Activated naive CD8-positive, alpha-beta T cell treated with anti-CD3 and anti-CD28 coated beads, Interleukin-2, amount 50 U/mL, for 24 hours (primary cell): ENCODE results near the gene MGST2.
"Not testable (repeated sequence)": the region's sequence is repeated elsewhere in the genome, so short reads cannot be mapped to it uniquely, and the experiment has no call there.

Source experiments
- ATAC-seq: fragments of 150-1000 bp; cut with Tn5 transposase; one replicate; pipeline ENCODE4 v1.10.0; 2021
- DNase-seq: peaks from one replicate; pipeline ENCODE4 v3.0.0; 2021
- H3K27ac Mint-ChIP-seq: one replicate; pipeline ENCODE4 v1.8.0; 2021; ENCODE audit warnings: mild to moderate bottlenecking, mixed read lengths
- H3K27me3 Mint-ChIP-seq: one replicate; pipeline ENCODE4 v1.8.0; 2021; ENCODE audit warnings: mixed read lengths
- H3K36me3 Mint-ChIP-seq: one replicate; pipeline ENCODE4 v1.8.0; 2021; ENCODE audit warnings: low read depth, mixed read lengths
- H3K4me1 Mint-ChIP-seq: one replicate; pipeline ENCODE4 v1.8.0; 2021; ENCODE audit warnings: mixed read lengths
- H3K4me3 Mint-ChIP-seq: one replicate; pipeline ENCODE4 v1.8.0; 2021; ENCODE audit warnings: mild to moderate bottlenecking, moderate library complexity, mixed read lengths
- H3K9me3 Mint-ChIP-seq: one replicate; pipeline ENCODE4 v1.8.0; 2021; ENCODE audit warnings: mixed read lengths

MGST2 gene

GRCh38 chr4:139694522-139695107, 29.0 kb downstream of the MGST2 start:
- H3K36me3 Mint-ChIP-seq = peaks cover 1% of the 10 kb centered on the region
- H3K27ac Mint-ChIP-seq = no peak overlapping the region
- no peak for ATAC-seq
- H3K9me3 Mint-ChIP-seq = peaks cover 4% of the 10 kb centered on the region
- H3K27me3 Mint-ChIP-seq = no peaks in the 10 kb centered on the region
- DNase-seq = no peak
- no peaks in the 10 kb centered on the region for H3K4me1 Mint-ChIP-seq
- no peak overlapping the region for H3K4me3 Mint-ChIP-seq

- ATAC-seq = no peak
- no peak for DNase-seq
- no peaks in the 10 kb centered on the region for H3K4me1 Mint-ChIP-seq
- H3K27ac Mint-ChIP-seq = no peak overlapping the region
- H3K27me3 Mint-ChIP-seq = no peaks in the 10 kb centered on the region
- no peak overlapping the region for H3K4me3 Mint-ChIP-seq
- H3K9me3 Mint-ChIP-seq = peaks cover 4% of the 10 kb centered on the region
- H3K36me3 Mint-ChIP-seq = peaks cover 1% of the 10 kb centered on the region
Measured at GRCh38 chr4:139696491-139696890, 30.9 kb downstream of the MGST2 start.

GRCh38 chr4:139698167-139698925, 32.7 kb downstream of the MGST2 start:
- not testable (repeated sequence) for H3K4me1 Mint-ChIP-seq, H3K4me3 Mint-ChIP-seq, H3K27ac Mint-ChIP-seq, H3K9me3 Mint-ChIP-seq, H3K36me3 Mint-ChIP-seq, H3K27me3 Mint-ChIP-seq, ATAC-seq, DNase-seq

- H3K4me3 Mint-ChIP-seq = no peak overlapping the region
- no peak for ATAC-seq
Measured at GRCh38 chr4:139700568-139700967, 34.9 kb downstream of the MGST2 start.

GRCh38 chr4:139704915-139705485, 39.4 kb downstream of the MGST2 start:
- peaks cover 4% of the 10 kb centered on the region for H3K36me3 Mint-ChIP-seq
- no peaks in the 10 kb centered on the region for H3K27me3 Mint-ChIP-seq
- no peak for DNase-seq
- no peak for ATAC-seq
- H3K4me1 Mint-ChIP-seq = no peaks in the 10 kb centered on the region
- peaks cover 4% of the 10 kb centered on the region for H3K9me3 Mint-ChIP-seq
- H3K27ac Mint-ChIP-seq = no peak overlapping the region
- H3K4me3 Mint-ChIP-seq = no peak overlapping the region

More at GRCh38 chr4:139700568-139700967, 34.9 kb downstream of the MGST2 start:
- Mint-ChIP-seq H3K36me3 (peaks cover 3% of the 10 kb centered on the region), H3K27me3 (no peaks in the 10 kb centered on the region), H3K9me3 (peaks cover 8% of the 10 kb centered on the region), H3K4me1 (no peaks in the 10 kb centered on the region), H3K27ac (no peak overlapping the region)
- DNase-seq = no peak

GRCh38 chr4:139709660-139710059, 44.0 kb downstream of the MGST2 start:
- no peak overlapping the region for H3K27ac Mint-ChIP-seq
- no peak overlapping the region for H3K4me3 Mint-ChIP-seq
- H3K27me3 Mint-ChIP-seq = no peaks in the 10 kb centered on the region
- DNase-seq = no peak
- H3K36me3 Mint-ChIP-seq = peaks cover 2% of the 10 kb centered on the region
- H3K9me3 Mint-ChIP-seq = peaks cover 4% of the 10 kb centered on the region
- no peaks in the 10 kb centered on the region for H3K4me1 Mint-ChIP-seq
- no peak for ATAC-seq

GRCh38 chr4:139710073-139710472, 44.5 kb downstream of the MGST2 start:
- H3K4me1 Mint-ChIP-seq = no peaks in the 10 kb centered on the region
- no peak for ATAC-seq
- H3K27ac Mint-ChIP-seq = no peak overlapping the region
- peaks cover 2% of the 10 kb centered on the region for H3K36me3 Mint-ChIP-seq
- DNase-seq = no peak
- no peak overlapping the region for H3K4me3 Mint-ChIP-seq
- no peaks in the 10 kb centered on the region for H3K27me3 Mint-ChIP-seq
- peaks cover 4% of the 10 kb centered on the region for H3K9me3 Mint-ChIP-seq

- no peak for DNase-seq
- Mint-ChIP-seq H3K9me3 (no peaks in the 10 kb centered on the region), H3K4me1 (no peaks in the 10 kb centered on the region), H3K4me3 (no peak overlapping the region), H3K27ac (no peak overlapping the region), H3K27me3 (no peaks in the 10 kb centered on the region), H3K36me3 (peaks cover 2% of the 10 kb centered on the region)
- no peak for ATAC-seq
Measured at GRCh38 chr4:139711461-139711860, 45.8 kb downstream of the MGST2 start.

GRCh38 chr4:139712882-139713281, 47.3 kb downstream of the MGST2 start:
- Mint-ChIP-seq H3K4me1 (no peaks in the 10 kb centered on the region), H3K27me3 (no peaks in the 10 kb centered on the region), H3K9me3 (no peaks in the 10 kb centered on the region), H3K4me3 (no peak overlapping the region), H3K27ac (no peak overlapping the region), H3K36me3 (peaks cover 2% of the 10 kb centered on the region)
- DNase-seq = no peak
- no peak for ATAC-seq

GRCh38 chr4:139715746-139716391, 50.2 kb downstream of the MGST2 start:
- H3K9me3 Mint-ChIP-seq = no peaks in the 10 kb centered on the region
- DNase-seq (no peak), ATAC-seq (no peak)
- no peaks in the 10 kb centered on the region for H3K4me1 Mint-ChIP-seq
- H3K27me3 Mint-ChIP-seq = no peaks in the 10 kb centered on the region
- H3K27ac Mint-ChIP-seq = no peak overlapping the region
- H3K36me3 Mint-ChIP-seq = no peaks in the 10 kb centered on the region
- no peak overlapping the region for H3K4me3 Mint-ChIP-seq

- Mint-ChIP-seq H3K4me3 (no peak overlapping the region), H3K27me3 (no peaks in the 10 kb centered on the region), H3K9me3 (no peaks in the 10 kb centered on the region), H3K36me3 (no peaks in the 10 kb centered on the region), H3K4me1 (no peaks in the 10 kb centered on the region), H3K27ac (no peak overlapping the region)
- DNase-seq = no peak
- no peak for ATAC-seq
Measured at GRCh38 chr4:139718358-139718757, 52.7 kb downstream of the MGST2 start.

GRCh38 chr4:139718833-139719232, 53.2 kb downstream of the MGST2 start:
- no peaks in the 10 kb centered on the region for H3K4me1 Mint-ChIP-seq
- H3K27ac Mint-ChIP-seq = no peak overlapping the region
- DNase-seq (no peak), ATAC-seq (no peak)
- no peaks in the 10 kb centered on the region for H3K36me3 Mint-ChIP-seq
- H3K9me3 Mint-ChIP-seq = no peaks in the 10 kb centered on the region
- H3K27me3 Mint-ChIP-seq = no peaks in the 10 kb centered on the region
- H3K4me3 Mint-ChIP-seq = no peak overlapping the region

- Mint-ChIP-seq H3K27ac (no peak overlapping the region), H3K9me3 (no peaks in the 10 kb centered on the region), H3K4me3 (no peak overlapping the region), H3K27me3 (no peaks in the 10 kb centered on the region), H3K36me3 (no peaks in the 10 kb centered on the region), H3K4me1 (no peaks in the 10 kb centered on the region)
- DNase-seq (no peak), ATAC-seq (no peak)
Measured at GRCh38 chr4:139719381-139720101, 53.9 kb downstream of the MGST2 start.

GRCh38 chr4:139720806-139721205, 55.2 kb downstream of the MGST2 start:
- H3K27ac Mint-ChIP-seq = no peak overlapping the region
- DNase-seq = no peak
- ATAC-seq = no peak
- H3K36me3 Mint-ChIP-seq = no peaks in the 10 kb centered on the region
- no peaks in the 10 kb centered on the region for H3K4me1 Mint-ChIP-seq
- no peak overlapping the region for H3K4me3 Mint-ChIP-seq
- no peaks in the 10 kb centered on the region for H3K27me3 Mint-ChIP-seq
- H3K9me3 Mint-ChIP-seq = no peaks in the 10 kb centered on the region
